ENCODE data around the gene EFNA5. TPM values are rescaled to one million over a fixed set of nuclear protein-coding genes. Genes with fewer than 3 reads are reported as not detected.

EFNA5 gene
- total and polyA plus RNA-seq, 2 of the 8 experiments (the other 6 are each of a cell fraction or from before 2014, with no cell fraction given): 9.6 to 21.8 TPM

DNA sequence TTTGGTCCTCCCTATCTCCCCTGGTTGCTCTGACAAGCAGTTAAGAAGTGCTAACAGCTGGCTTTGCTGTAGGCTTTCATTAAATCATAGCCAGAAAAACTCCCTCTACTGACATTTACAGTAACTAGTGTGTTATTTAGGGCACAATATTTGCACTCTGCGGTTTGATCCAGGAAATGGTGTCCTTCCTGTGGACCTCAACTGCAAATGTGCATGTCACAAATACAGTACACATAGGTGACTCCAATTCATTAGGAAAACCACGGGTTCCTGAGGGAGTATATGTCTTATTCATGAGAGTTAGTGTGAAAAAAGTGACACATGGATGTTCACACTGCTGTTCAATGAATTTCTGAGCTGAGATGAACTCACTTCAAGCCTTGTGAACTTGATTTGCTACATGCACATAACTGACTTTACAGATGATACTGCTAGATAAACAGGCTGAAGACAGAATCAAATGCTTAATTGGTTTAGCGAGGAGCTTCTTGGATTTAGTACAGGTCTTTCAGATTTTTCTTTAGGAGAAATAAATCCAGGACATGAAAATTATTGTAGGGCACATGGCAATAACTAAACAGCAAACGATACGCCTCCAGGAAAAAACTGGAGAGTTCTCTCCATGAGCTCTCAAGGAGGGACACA lies 281.5 kb downstream of the EFNA5 start:
- Histone ChIP-seq H3K4me3 (ENCODE audit: extremely low read depth in 1 of 4, insufficient read depth in 2 of 4, low read depth in 3 of 4, low read length in 4 of 4) (no peak overlapping the region), H2AK5ac (ENCODE audit: low read depth, low read length) (no peak overlapping the region), H4K20me1 (replicated peaks in 1 of 2; ENCODE audit: control insufficient read depth in 1 of 2, insufficient read depth in 2 of 2, low read length in 2 of 2) (no peaks in the 10 kb centered on the region), H3K4ac (replicated peaks; ENCODE audit: insufficient read length, low read depth, low read length) (no peak overlapping the region), H3K23ac (ENCODE audit: insufficient read length) (no peak overlapping the region), H2BK20ac (ENCODE audit: low read length) (no peak overlapping the region), H3K4me2 (ENCODE audit: insufficient read depth in 1 of 2, low read depth in 2 of 2, low read length in 2 of 2) (no peak overlapping the region), H3K27me3 (replicated peaks in 1 of 4; ENCODE audit: control insufficient read depth in 3 of 4, extremely low read depth in 1 of 4, insufficient read depth in 3 of 4, low read length in 3 of 4) (no peaks in the 10 kb centered on the region), H2BK120ac (replicated peaks; ENCODE audit: low read depth, low read length) (no peak overlapping the region), H4K8ac (ENCODE audit: extremely low read depth, insufficient read depth, low read length) (no peak overlapping the region), H3K18ac (ENCODE audit: extremely low read depth, low read length) (no peak overlapping the region), H3K4me1 (replicated peaks in 1 of 4; ENCODE audit: control insufficient read depth in 3 of 4, insufficient read depth in 4 of 4, low read length in 3 of 4) (peaks cover 0 to 9% (median 1%) of the 10 kb centered on the region in 4 experiments; a peak in 3 of 7 replicates), H3K79me1 (ENCODE audit: low read depth, low read length) (no peaks in the 10 kb centered on the region; the same call in 1 of the 2 replicates), H3K14ac (ENCODE audit: insufficient read length) (no peak overlapping the region), H3K36me3 (ENCODE audit: control insufficient read depth in 2 of 4, insufficient read depth in 4 of 4, low read length in 3 of 4) (no peaks in the 10 kb centered on the region), H3K56ac (replicated peaks; ENCODE audit: insufficient read length, low read depth, low read length) (no peak overlapping the region), H2AFZ (ENCODE audit: low read length) (no peak overlapping the region), H3K79me2 (ENCODE audit: control insufficient read depth in 1 of 2, insufficient read depth in 2 of 2, low read length in 2 of 2) (no peaks in the 10 kb centered on the region), H3K9me3 (ENCODE audit: insufficient read depth in 2 of 2, low read depth in 1 of 2, low read length in 1 of 2) (no peaks in the 10 kb centered on the region), H2BK15ac (ENCODE audit: low read length) (no peak overlapping the region), H3K27ac (ENCODE audit: low read depth, low read length) (no peak overlapping the region), H2BK12ac (ENCODE audit: low read depth, low read length) (no peak overlapping the region), H3K23me2 (ENCODE audit: low read depth, low read length) (no peaks in the 10 kb centered on the region), H4K5ac (ENCODE audit: insufficient read length, low read depth, low read length) (no peak overlapping the region), H4K91ac (replicated peaks; ENCODE audit: insufficient read length, low read length) (no peak overlapping the region), H2BK5ac (ENCODE audit: low read depth, low read length) (no peak overlapping the region), H3K9ac (replicated peaks in 1 of 4; ENCODE audit: extremely low read depth in 1 of 4, low read depth in 3 of 4, low read length in 3 of 4) (peak overlapping the region in 1 of 4 experiments; percentile 34; a peak in 1 of 7 replicates)
- CTCF ChIA-PET (ENCODE audit: partially characterized antibody): interaction anchor here (1.2 to 2.3 kb wide), 3 partner anchors 12 to 24 kb away, joined by 3 to 5 read pairs (median 4); no protein-coding TSS in a partner anchor
- FAIRE-seq (no peak), DNase-seq (ENCODE audit: low read depth in 1 of 2, low spot score in 2 of 2) (no peak)
- POLR2A ChIA-PET (ENCODE audit: partially characterized antibody): interaction anchor here (0.8 kb wide), 1 partner anchor 14 kb away, joined by 3 read pairs; no protein-coding TSS in a partner anchor
- 90% methylated on average over 5 of the region's 5 CpGs; no CpG with 5 or more reads in 1 of the 2 experiments for WGBS, 2 experiments (ENCODE audit: extremely low coverage in 1 of 2, insufficient coverage in 1 of 2, insufficient read length in 1 of 2, insufficient replicate concordance in 2 of 2, low coverage in 1 of 2, low lambda C conversion rate in 2 of 2, missing lambda C conversion rate in 1 of 2)
- no peak for TF ChIP-seq SP1 (IDR thresholded peaks at IDR 0.05; ENCODE audit: low read depth, low read length)
- TF ChIP-seq ASH2L (IDR thresholded peaks at IDR 0.05; ENCODE audit: low read length): no peak

Data from H1 (cell line).